ENCODE data around the gene SPTBN1. TPM values are rescaled to one million over a fixed set of nuclear protein-coding genes. Genes with fewer than 3 reads are reported as not detected.

The SPTBN1 gene
- total and polyA plus RNA-seq, 2 of the 13 experiments (the other 11 are each of a cell fraction or from before 2014, with no cell fraction given): 123 to 299 TPM

DNA sequence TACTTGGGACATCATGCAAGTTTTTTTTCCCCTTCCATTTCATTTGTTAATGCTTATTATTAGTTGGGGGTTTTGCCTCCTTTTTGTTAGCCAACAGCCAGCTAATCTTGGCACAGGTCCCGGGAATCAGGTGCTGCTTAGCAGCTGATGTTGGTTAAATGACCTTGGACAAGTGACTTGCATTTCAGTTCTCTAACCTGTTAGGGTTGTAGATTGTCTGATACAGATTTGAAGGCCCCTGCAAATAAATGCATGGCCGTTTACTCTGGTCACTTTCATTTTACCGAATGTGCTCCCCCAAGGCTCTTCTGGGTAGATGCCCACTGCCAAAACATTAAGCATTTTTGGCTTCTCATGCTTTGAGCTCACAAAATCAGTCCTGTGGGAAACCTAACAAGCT lies 120.9 kb downstream of the SPTBN1 start (continued):
- TF ChIP-seq ZNF564 (CRISPR knock-in tag; IDR thresholded peaks at IDR 0.05) (no peak), ZNF792 (CRISPR knock-in tag; IDR thresholded peaks at IDR 0.05) (no peak), SNAI1 (CRISPR knock-in tag; IDR thresholded peaks at IDR 0.05; ENCODE audit: borderline replicate concordance) (no peak), BCL6 (CRISPR knock-in tag; IDR thresholded peaks at IDR 0.05) (peak; percentile 60), SAFB2 (CRISPR knock-in tag; IDR thresholded peaks at IDR 0.05; ENCODE audit: borderline replicate concordance, low read depth) (no peak), ZNF761 (CRISPR knock-in tag; conservative IDR thresholded peaks at IDR 0.05) (no peak), ZNF615 (CRISPR knock-in tag; IDR thresholded peaks at IDR 0.05; ENCODE audit: borderline replicate concordance) (no peak), ZNF343 (CRISPR knock-in tag; IDR thresholded peaks at IDR 0.05) (no peak), ZNF550 (CRISPR knock-in tag; IDR thresholded peaks at IDR 0.05; ENCODE audit: borderline replicate concordance) (no peak), MED1 (CRISPR knock-in tag; IDR thresholded peaks at IDR 0.05) (0 out of 2 replicates have a peak, but pooled peaks have one; percentile 37), ISL2 (CRISPR knock-in tag; IDR thresholded peaks at IDR 0.05) (peak; percentile 78), PCBP2 (optimal IDR thresholded peaks at IDR 0.05; ENCODE audit: low read depth, low read length, poor library complexity, severe bottlenecking) (no peak), MTF1 (CRISPR knock-in tag; IDR thresholded peaks at IDR 0.05) (no peak), EEA1 (CRISPR knock-in tag; IDR thresholded peaks at IDR 0.05; ENCODE audit: borderline replicate concordance) (no peak), ZBTB43 (CRISPR knock-in tag; conservative IDR thresholded peaks at IDR 0.05) (no peak), TP53 (CRISPR knock-in tag; conservative IDR thresholded peaks at IDR 0.05) (no peak), TEAD3 (CRISPR knock-in tag; optimal IDR thresholded peaks at IDR 0.05; ENCODE audit: borderline replicate concordance) (no peak), TEAD2 (CRISPR knock-in tag; IDR thresholded peaks at IDR 0.05) (no peak), ZNF276 (CRISPR knock-in tag; IDR thresholded peaks at IDR 0.05; ENCODE audit: low read depth) (no peak), MAFG (CRISPR knock-in tag; IDR thresholded peaks at IDR 0.05) (no peak), MIXL1 (CRISPR knock-in tag; IDR thresholded peaks at IDR 0.05) (0 out of 2 replicates have a peak, but pooled peaks have one; percentile 45)
- TF ChIP-seq, protein P1, sequence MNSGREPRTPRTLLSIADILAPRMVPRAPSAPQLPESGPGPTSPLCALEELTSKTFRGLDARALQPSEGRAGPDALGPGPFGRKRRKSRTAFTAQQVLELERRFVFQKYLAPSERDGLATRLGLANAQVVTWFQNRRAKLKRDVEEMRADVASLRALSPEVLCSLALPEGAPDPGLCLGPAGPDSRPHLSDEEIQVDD (CRISPR knock-in tag; IDR thresholded peaks at IDR 0.05; ENCODE audit: borderline replicate concordance): no peak
- TF ChIP-seq, protein P2, sequence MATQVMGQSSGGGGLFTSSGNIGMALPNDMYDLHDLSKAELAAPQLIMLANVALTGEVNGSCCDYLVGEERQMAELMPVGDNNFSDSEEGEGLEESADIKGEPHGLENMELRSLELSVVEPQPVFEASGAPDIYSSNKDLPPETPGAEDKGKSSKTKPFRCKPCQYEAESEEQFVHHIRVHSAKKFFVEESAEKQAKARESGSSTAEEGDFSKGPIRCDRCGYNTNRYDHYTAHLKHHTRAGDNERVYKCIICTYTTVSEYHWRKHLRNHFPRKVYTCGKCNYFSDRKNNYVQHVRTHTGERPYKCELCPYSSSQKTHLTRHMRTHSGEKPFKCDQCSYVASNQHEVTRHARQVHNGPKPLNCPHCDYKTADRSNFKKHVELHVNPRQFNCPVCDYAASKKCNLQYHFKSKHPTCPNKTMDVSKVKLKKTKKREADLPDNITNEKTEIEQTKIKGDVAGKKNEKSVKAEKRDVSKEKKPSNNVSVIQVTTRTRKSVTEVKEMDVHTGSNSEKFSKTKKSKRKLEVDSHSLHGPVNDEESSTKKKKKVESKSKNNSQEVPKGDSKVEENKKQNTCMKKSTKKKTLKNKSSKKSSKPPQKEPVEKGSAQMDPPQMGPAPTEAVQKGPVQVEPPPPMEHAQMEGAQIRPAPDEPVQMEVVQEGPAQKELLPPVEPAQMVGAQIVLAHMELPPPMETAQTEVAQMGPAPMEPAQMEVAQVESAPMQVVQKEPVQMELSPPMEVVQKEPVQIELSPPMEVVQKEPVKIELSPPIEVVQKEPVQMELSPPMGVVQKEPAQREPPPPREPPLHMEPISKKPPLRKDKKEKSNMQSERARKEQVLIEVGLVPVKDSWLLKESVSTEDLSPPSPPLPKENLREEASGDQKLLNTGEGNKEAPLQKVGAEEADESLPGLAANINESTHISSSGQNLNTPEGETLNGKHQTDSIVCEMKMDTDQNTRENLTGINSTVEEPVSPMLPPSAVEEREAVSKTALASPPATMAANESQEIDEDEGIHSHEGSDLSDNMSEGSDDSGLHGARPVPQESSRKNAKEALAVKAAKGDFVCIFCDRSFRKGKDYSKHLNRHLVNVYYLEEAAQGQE (IDR thresholded peaks at IDR 0.05; ENCODE audit: borderline replicate concordance in 1 of 2, low read depth in 1 of 2, low read length in 2 of 2): no peak
